Endothelial cell of umbilical vein (primary cell): Measurements from ENCODE around the gene RILPL1.

Experiments used
- CTCF ChIP-seq, 2 donors: IDR thresholded peaks; 1 replicate in 1 of 2; 2 replicates in 1 of 2; pipeline ENCODE4 v1.5.1; 2011; ENCODE audit warnings: low read length in 2 of 2, mild to moderate bottlenecking in 2 of 2, moderate library complexity in 2 of 2, control low read depth in 1 of 2, inconsistent platforms in 1 of 2, low read depth in 1 of 2; ENCODE audit not compliant: insufficient read depth in 1 of 2; ENCODE audit errors: extremely low read depth in 1 of 2
- EZH2 ChIP-seq: IDR thresholded peaks from 2 replicates; pipeline ENCODE4 v1.6.1; 2012; ENCODE audit warnings: borderline replicate concordance, low read depth, mild to moderate bottlenecking, moderate library complexity, low read length, inconsistent platforms; ENCODE audit not compliant: severe bottlenecking
- FOS ChIP-seq: IDR thresholded peaks from 2 replicates; pipeline ENCODE4 v1.6.1; 2011; ENCODE audit warnings: mild to moderate bottlenecking, low read length, moderate library complexity, borderline replicate concordance; ENCODE audit not compliant: insufficient read depth
- GATA2 ChIP-seq: IDR thresholded peaks from 2 replicates; pipeline ENCODE4 v1.7.0; 2011; ENCODE audit warnings: low read depth, mild to moderate bottlenecking, moderate library complexity, mixed read lengths, low read length; ENCODE audit not compliant: insufficient read length, insufficient read depth
- JUN ChIP-seq: IDR thresholded peaks from 2 replicates; pipeline ENCODE4 v1.6.1; 2011; ENCODE audit warnings: borderline replicate concordance, low read depth; ENCODE audit not compliant: insufficient read length, insufficient read depth
- MAX ChIP-seq: IDR thresholded peaks from 2 replicates; pipeline ENCODE4 v1.6.1; 2011; ENCODE audit not compliant: insufficient read depth, insufficient read length
- MYC ChIP-seq: IDR thresholded peaks from one replicate; pipeline ENCODE4 v1.6.1; 2011; ENCODE audit warnings: mild to moderate bottlenecking, low read depth, low read length
- POLR2A ChIP-seq: IDR thresholded peaks from 2 replicates; pipeline ENCODE4 v1.6.1; 2012; ENCODE audit warnings: low read depth, mild to moderate bottlenecking, control low read depth, low read length
- POLR2AphosphoS5 ChIP-seq: IDR thresholded peaks from 2 replicates; pipeline ENCODE4 v1.6.1; 2012; ENCODE audit warnings: low read depth, mild to moderate bottlenecking, control low read depth, low read length, moderate library complexity; ENCODE audit not compliant: insufficient read depth

DNA sequence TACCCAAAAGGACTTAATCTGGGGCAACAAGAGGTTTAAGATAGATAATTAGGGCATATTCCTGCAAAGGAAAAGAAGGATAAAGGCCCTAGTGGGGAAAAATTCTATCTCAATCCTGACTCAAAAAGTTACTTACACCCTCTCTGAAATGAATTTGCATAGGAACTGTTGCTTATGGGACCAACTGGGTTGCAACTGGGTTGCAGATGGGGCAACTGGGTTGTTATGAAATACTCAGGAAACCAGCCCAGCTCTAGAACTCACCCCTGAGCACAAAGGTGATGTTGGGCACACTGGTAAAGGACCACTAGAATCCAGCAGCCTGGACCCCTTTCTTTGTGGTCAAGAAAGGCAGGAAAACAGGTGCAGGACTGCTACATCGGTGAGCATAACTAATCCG, 17.2 kb upstream of the RILPL1 start:
- TF ChIP-seq CTCF (IDR thresholded peaks at IDR 0.05; ENCODE audit: extremely low read depth in 1 of 2, insufficient read depth in 1 of 2, low read depth in 1 of 2, low read length in 2 of 2) (no peak), MYC (no peak), POLR2A (no peak), FOS (no peak), POLR2AphosphoS5 (no peak), MAX (no peak), JUN (no peak), EZH2 (no peak), GATA2 (no peak)
